Thymus (tissue), 11 donors: Measurements from ENCODE around the gene MED13L. TPM values are rescaled to one million over a fixed set of nuclear protein-coding genes. Genes with fewer than 3 reads are reported as not detected.

ENCODE experiments used
- DNase-seq, 9 donors: peaks; one replicate each; pipeline ENCODE4 v3.0.0-alpha.2; 2013; ENCODE audit warnings: low spot score in 9 of 9, low read depth in 6 of 9, missing footprints in 1 of 9
- H3K27ac ChIP-seq, 2 donors: one replicate each; pipeline ENCODE4 v1.5.1; 2013; ENCODE audit warnings: control low read depth in 1 of 2, low read depth in 1 of 2, low read length in 1 of 2, mild to moderate bottlenecking in 1 of 2, moderate library complexity in 1 of 2
- H3K27me3 ChIP-seq, 2 donors: one replicate each; pipeline ENCODE4 v1.5.1; 2013; ENCODE audit warnings: low read length in 1 of 2; ENCODE audit not compliant: control insufficient read depth in 2 of 2, insufficient read depth in 1 of 2
- H3K36me3 ChIP-seq, 2 donors: one replicate each; pipeline ENCODE4 v1.5.1; 2013; ENCODE audit warnings: low read length in 1 of 2, mild to moderate bottlenecking in 1 of 2, moderate library complexity in 1 of 2; ENCODE audit not compliant: control insufficient read depth in 2 of 2, insufficient read depth in 2 of 2
- H3K4me1 ChIP-seq, 2 donors: one replicate each; pipeline ENCODE4 v1.5.1; 2013; ENCODE audit warnings: low read length in 2 of 2; ENCODE audit not compliant: control insufficient read depth in 2 of 2, insufficient read depth in 2 of 2
- H3K4me3 ChIP-seq, 2 donors: one replicate each; pipeline ENCODE4 v1.5.1; 2013; ENCODE audit warnings: low read length in 2 of 2, control low read depth in 1 of 2, mild to moderate bottlenecking in 1 of 2
- H3K9me3 ChIP-seq, 2 donors: one replicate each; pipeline ENCODE4 v1.5.1; 2013; ENCODE audit warnings: low read length in 1 of 2, mild to moderate bottlenecking in 1 of 2; ENCODE audit not compliant: control insufficient read depth in 2 of 2, insufficient read depth in 1 of 2
- WGBS: extraction: QIAGEN DNeasy Blood & Tissue Kit; methylation state at CpG from one replicate; pipeline ENCODE4 v1.1.7; 2013; 5-methylcytosine and 5-hydroxymethylcytosine counted together
- polyA plus RNA-seq: library from polyadenylated mRNA; stranded (reverse); fragments of 200-250 nt; gene quantifications from one replicate; pipeline ENCODE4 v1.2.3, GENCODE V29; 2013
- total RNA-seq: library from RNA; stranded (reverse); fragments of 120-200 nt; gene quantifications from one replicate; pipeline ENCODE4 v1.2.4, GENCODE V29; 2013
- donor health status: healthy.

Gene MED13L
- total and polyA plus RNA-seq, 2 donors = 34.0 to 141 TPM

GRCh38 chr12:115993737-115994136, 283.8 kb downstream of the MED13L start:
- H3K27ac ChIP-seq = no peak overlapping the region
- H3K4me1 ChIP-seq = peaks cover 0 to 6% of the 10 kb centered on the region in 2 donors
- DNase-seq = no peak
- H3K4me3 ChIP-seq = no peak overlapping the region
- no peaks in the 10 kb centered on the region for H3K9me3 ChIP-seq
- 97% methylated on average over 2 of the region's 2 CpGs for WGBS
- H3K27me3 ChIP-seq = no peaks in the 10 kb centered on the region
- H3K36me3 ChIP-seq = peaks cover 55 to 88% of the 10 kb centered on the region in 2 donors

- WGBS = 98% methylated on average over 3 of the region's 3 CpGs
- peaks cover 57 to 88% of the 10 kb centered on the region in 2 donors for H3K36me3 ChIP-seq
- H3K27ac ChIP-seq = no peak overlapping the region
- H3K4me1 ChIP-seq = peaks cover 0 to 2% of the 10 kb centered on the region in 2 donors
- DNase-seq = no peak
- no peaks in the 10 kb centered on the region for H3K27me3 ChIP-seq
- no peaks in the 10 kb centered on the region for H3K9me3 ChIP-seq
- H3K4me3 ChIP-seq = no peak overlapping the region
These were observed 287.3 kb downstream of the MED13L start for GRCh38 chr12:115990241-115990640.

- no peak for DNase-seq
- Histone ChIP-seq H3K27ac (no peak overlapping the region), H3K36me3 (peaks cover 55 to 88% of the 10 kb centered on the region in 2 donors), H3K4me3 (no peak overlapping the region), H3K9me3 (no peaks in the 10 kb centered on the region), H3K4me1 (peaks cover 0 to 2% of the 10 kb centered on the region in 2 donors), H3K27me3 (no peaks in the 10 kb centered on the region)
- 83% methylated on average over 8 of the region's 8 CpGs for WGBS
These were observed 288.6 kb downstream of the MED13L start for GRCh38 chr12:115988625-115989563.

- Histone ChIP-seq H3K27me3 (no peaks in the 10 kb centered on the region), H3K36me3 (peaks cover 59 to 88% of the 10 kb centered on the region in 2 donors), H3K4me3 (no peak overlapping the region), H3K9me3 (no peaks in the 10 kb centered on the region), H3K4me1 (peaks cover 0 to 2% of the 10 kb centered on the region in 2 donors), H3K27ac (no peak overlapping the region)
- no peak for DNase-seq
- 57% methylated on average over 2 of the region's 2 CpGs for WGBS
These were observed 289.3 kb downstream of the MED13L start for GRCh38 chr12:115988212-115988611.

GRCh38 chr12:115984616-115985015, 292.9 kb downstream of the MED13L start:
- no peak for DNase-seq
- WGBS = 99% methylated on average over 4 of the region's 4 CpGs
- Histone ChIP-seq H3K27ac (no peak overlapping the region), H3K27me3 (no peaks in the 10 kb centered on the region), H3K9me3 (no peaks in the 10 kb centered on the region), H3K4me1 (peaks cover 0 to 2% of the 10 kb centered on the region in 2 donors), H3K4me3 (no peak overlapping the region), H3K36me3 (peaks cover 58 to 86% of the 10 kb centered on the region in 2 donors)

GRCh38 chr12:115983226-115983798, 294.2 kb downstream of the MED13L start:
- DNase-seq = no peak
- Histone ChIP-seq H3K27ac (no peak overlapping the region), H3K9me3 (no peaks in the 10 kb centered on the region), H3K4me1 (no peaks in the 10 kb centered on the region), H3K36me3 (peaks cover 56 to 85% of the 10 kb centered on the region in 2 donors), H3K27me3 (no peaks in the 10 kb centered on the region), H3K4me3 (no peak overlapping the region)
- 97% methylated on average over 5 of the region's 5 CpGs for WGBS

- no peaks in the 10 kb centered on the region for H3K27me3 ChIP-seq
- no peak for DNase-seq
- H3K9me3 ChIP-seq = no peaks in the 10 kb centered on the region
- WGBS = 99% methylated on average over 3 of the region's 3 CpGs
- no peak overlapping the region for H3K4me3 ChIP-seq
- H3K27ac ChIP-seq = no peak overlapping the region
- peaks cover 53 to 79% of the 10 kb centered on the region in 2 donors for H3K36me3 ChIP-seq
- no peaks in the 10 kb centered on the region for H3K4me1 ChIP-seq
These were observed 297.2 kb downstream of the MED13L start for GRCh38 chr12:115980339-115980738.

- WGBS = 97% methylated on average over 3 of the region's 3 CpGs
- no peak for DNase-seq
- Histone ChIP-seq H3K9me3 (no peaks in the 10 kb centered on the region), H3K36me3 (peaks cover 56 to 80% of the 10 kb centered on the region in 2 donors), H3K27ac (no peak overlapping the region), H3K4me1 (no peaks in the 10 kb centered on the region), H3K4me3 (no peak overlapping the region), H3K27me3 (no peaks in the 10 kb centered on the region)
These were observed 297.6 kb downstream of the MED13L start for GRCh38 chr12:115979851-115980250.

- Histone ChIP-seq H3K27me3 (no peaks in the 10 kb centered on the region), H3K4me1 (no peaks in the 10 kb centered on the region), H3K9me3 (no peaks in the 10 kb centered on the region), H3K36me3 (peaks cover 53 to 77% of the 10 kb centered on the region in 2 donors), H3K27ac (no peak overlapping the region), H3K4me3 (no peak overlapping the region)
- DNase-seq = no peak
These were observed 298.1 kb downstream of the MED13L start for GRCh38 chr12:115979351-115979750.
